ENCODE results near the gene CFAP20. TPM values are rescaled to one million over a fixed set of nuclear protein-coding genes. Genes with fewer than 3 reads are reported as not detected.

The CFAP20 gene
- total and polyA plus RNA-seq, 7 experiments from 2014 or later: 28.2 to 165 (median 39.1) TPM

DNA sequence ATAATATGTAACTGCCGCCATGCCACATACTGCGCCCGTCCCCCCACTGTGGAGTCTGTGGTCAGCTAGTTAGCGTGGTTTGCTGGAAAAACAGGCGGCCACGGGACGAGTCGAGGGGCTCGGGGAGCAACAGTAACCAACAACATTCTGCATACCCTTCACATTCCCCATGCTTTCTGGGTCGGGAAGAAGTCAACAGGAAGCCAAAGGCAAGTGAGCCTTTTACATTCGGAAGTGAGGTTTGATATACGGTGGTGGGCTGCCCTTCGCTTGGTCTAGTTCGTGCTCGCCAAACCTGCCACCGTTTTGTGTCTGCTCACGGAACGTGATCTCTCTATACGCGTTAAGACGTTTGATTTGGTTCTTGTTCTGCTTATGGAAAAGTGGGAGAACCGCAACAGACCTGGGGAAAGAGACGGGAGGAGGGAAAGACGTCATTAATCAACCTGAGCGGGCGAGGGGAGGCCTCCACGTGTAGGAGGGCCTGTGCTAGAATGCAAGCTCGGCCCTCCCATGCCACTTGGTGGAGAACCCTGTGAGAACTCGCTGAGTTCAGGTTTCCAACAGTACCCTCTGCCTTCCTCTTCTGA, 28.9 kb upstream of the CFAP20 start:
- no peak for DNase-seq
- no peak overlapping the region for H3K27ac ChIP-seq (ENCODE audit: low read depth, low read length)
- Mint-ChIP-seq H3K4me3 (no peak overlapping the region), H3K9me3 (no peaks in the 10 kb centered on the region), H3K27ac (peak overlapping the region in 1 of 9 donors; percentile 19), H3K27me3 (no peaks in the 10 kb centered on the region), H3K36me3 (peaks cover 0 to 22% (median 9%) of the 10 kb centered on the region in 5 donors), H3K4me1 (peaks cover 0 to 4% (median 0%) of the 10 kb centered on the region in 7 donors)
- peaks cover 0 to 38% (median 8%) of the 10 kb centered on the region in 3 experiments for H3K36me3 ChIP-seq (ENCODE audit: control insufficient read depth in 2 of 3, insufficient read depth in 3 of 3, low read length in 3 of 3)
- ATAC-seq: no peak
- no peaks in the 10 kb centered on the region for H3K4me1 ChIP-seq (ENCODE audit: control insufficient read depth in 2 of 2, insufficient read depth in 2 of 2, low read length in 2 of 2)
- H3K4me3 ChIP-seq (ENCODE audit: low read length): no peak overlapping the region
- ChIA-PET CTCF (no interaction called here), POLR2A (no interaction called here)
- H3K27me3 ChIP-seq (ENCODE audit: control insufficient read depth in 2 of 2, insufficient read depth in 2 of 2, low read length in 2 of 2): no peaks in the 10 kb centered on the region
- intact Hi-C loops (cut with micrococcal nuclease): no loop called here
- H3K9me3 ChIP-seq (ENCODE audit: control insufficient read depth in 2 of 3, low read length in 3 of 3): no peaks in the 10 kb centered on the region

DNA sequence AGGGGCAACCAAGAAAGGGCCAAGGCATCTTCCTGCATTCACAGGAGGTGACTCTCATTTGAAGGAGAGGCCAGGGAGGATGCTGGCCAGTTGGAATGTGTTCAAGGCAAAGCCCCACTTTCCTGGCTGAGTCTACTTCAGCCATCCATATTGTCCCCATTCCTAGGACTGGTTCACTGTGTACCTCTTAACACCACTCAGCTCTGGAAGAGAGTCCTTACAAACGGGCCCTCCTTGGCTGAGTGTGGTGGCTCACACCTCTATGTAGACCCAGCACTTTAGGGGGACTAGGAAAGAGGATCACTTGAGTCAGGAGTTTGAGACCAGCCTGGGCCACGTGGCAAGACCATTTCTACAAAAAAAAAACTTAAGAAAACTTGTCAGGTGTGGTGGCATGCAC, 28.1 kb upstream of the CFAP20 start:
- Histone ChIP-seq H3K27ac (ENCODE audit: low read depth, low read length) (no peak overlapping the region), H3K4me3 (ENCODE audit: low read length) (no peak overlapping the region), H3K27me3 (ENCODE audit: control insufficient read depth in 2 of 2, insufficient read depth in 2 of 2, low read length in 2 of 2) (no peaks in the 10 kb centered on the region), H3K36me3 (ENCODE audit: control insufficient read depth in 2 of 3, insufficient read depth in 3 of 3, low read length in 3 of 3) (peaks cover 0 to 30% (median 8%) of the 10 kb centered on the region in 3 experiments), H3K4me1 (ENCODE audit: control insufficient read depth in 2 of 2, insufficient read depth in 2 of 2, low read length in 2 of 2) (no peaks in the 10 kb centered on the region), H3K9me3 (ENCODE audit: control insufficient read depth in 2 of 3, low read length in 3 of 3) (no peaks in the 10 kb centered on the region)
- intact Hi-C loops (cut with micrococcal nuclease): no loop called here
- Mint-ChIP-seq H3K4me3 (no peak overlapping the region), H3K9me3 (no peaks in the 10 kb centered on the region), H3K27ac (peak overlapping the region in 1 of 9 donors; percentile 71), H3K36me3 (peaks cover 0 to 18% (median 8%) of the 10 kb centered on the region in 5 donors), H3K27me3 (no peaks in the 10 kb centered on the region), H3K4me1 (peaks cover 0 to 4% (median 0%) of the 10 kb centered on the region in 7 donors)
- no peak for DNase-seq
- POLR2A ChIA-PET: no interaction called here
- CTCF ChIA-PET: no interaction called here
- no peak for ATAC-seq

DNA sequence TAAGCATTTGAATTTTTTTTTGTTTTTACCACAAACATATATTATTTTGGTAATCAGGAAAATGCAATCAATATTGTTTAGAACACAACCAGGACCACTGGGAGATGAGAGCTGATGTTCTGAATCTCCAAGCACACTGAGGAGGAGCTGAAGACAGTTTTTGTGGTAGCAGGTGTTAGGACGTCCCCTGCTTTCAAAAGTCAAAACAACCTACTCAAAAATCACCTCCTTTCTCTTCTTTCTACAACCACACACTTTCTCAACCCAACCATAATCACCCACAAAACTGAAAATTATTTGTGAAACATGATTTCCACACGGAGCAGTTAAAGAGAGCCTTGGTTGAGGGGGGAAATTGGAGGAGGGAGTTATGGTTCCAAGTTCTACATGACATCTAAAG, 26.7 kb upstream of the CFAP20 start:
- H3K4me1 Mint-ChIP-seq: peaks cover 0 to 4% (median 0%) of the 10 kb centered on the region in 7 donors
- peaks cover 0 to 12% (median 6%) of the 10 kb centered on the region in 5 donors for H3K36me3 Mint-ChIP-seq
- ChIA-PET POLR2A (interaction anchor here (0.6 kb wide), 1 partner anchor 909 kb away, joined by 3 read pairs; no protein-coding TSS in a partner anchor), CTCF (no interaction called here)
- no peak overlapping the region for H3K27ac ChIP-seq (ENCODE audit: low read depth, low read length)
- H3K27ac Mint-ChIP-seq: peak overlapping the region in 1 of 9 donors; percentile 38
- DNase-seq: no peak
- H3K9me3 Mint-ChIP-seq: no peaks in the 10 kb centered on the region
- H3K27me3 ChIP-seq (ENCODE audit: control insufficient read depth in 2 of 2, insufficient read depth in 2 of 2, low read length in 2 of 2): no peaks in the 10 kb centered on the region
- no peak overlapping the region for H3K4me3 ChIP-seq (ENCODE audit: low read length)
- intact Hi-C loops (cut with micrococcal nuclease): no loop called here
- no peak for ATAC-seq
- peaks cover 0 to 20% (median 0%) of the 10 kb centered on the region in 3 experiments for H3K36me3 ChIP-seq (ENCODE audit: control insufficient read depth in 2 of 3, insufficient read depth in 3 of 3, low read length in 3 of 3)
- H3K9me3 ChIP-seq (ENCODE audit: control insufficient read depth in 2 of 3, low read length in 3 of 3): no peaks in the 10 kb centered on the region
- H3K4me3 Mint-ChIP-seq: no peak overlapping the region
- H3K4me1 ChIP-seq (ENCODE audit: control insufficient read depth in 2 of 2, insufficient read depth in 2 of 2, low read length in 2 of 2): no peaks in the 10 kb centered on the region
- H3K27me3 Mint-ChIP-seq: no peaks in the 10 kb centered on the region

DNA sequence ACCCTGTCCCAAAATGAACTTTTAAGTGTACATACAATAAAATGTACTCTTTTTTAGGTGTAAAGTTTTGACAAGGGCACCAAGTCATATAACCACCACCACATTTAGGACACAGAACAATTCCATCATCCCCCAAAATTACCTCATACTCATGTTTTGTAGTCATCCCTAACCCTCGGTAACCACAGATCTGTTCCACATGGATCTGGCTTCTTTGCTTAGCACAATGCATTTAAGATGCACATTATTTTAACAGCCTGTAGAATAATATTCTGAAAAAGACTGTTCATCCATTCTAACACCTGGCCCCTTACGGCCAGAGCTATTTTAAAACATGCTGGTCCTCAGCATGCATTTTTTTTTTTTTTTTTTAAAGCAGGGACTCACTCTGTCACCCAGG, 25.2 kb upstream of the CFAP20 start:
- Mint-ChIP-seq H3K36me3 (peaks cover 0 to 13% (median 6%) of the 10 kb centered on the region in 5 donors), H3K27me3 (no peaks in the 10 kb centered on the region), H3K4me1 (peaks cover 0 to 4% (median 0%) of the 10 kb centered on the region in 7 donors), H3K9me3 (no peaks in the 10 kb centered on the region), H3K27ac (no peak overlapping the region), H3K4me3 (no peak overlapping the region)
- Histone ChIP-seq H3K4me1 (ENCODE audit: control insufficient read depth in 2 of 2, insufficient read depth in 2 of 2, low read length in 2 of 2) (no peaks in the 10 kb centered on the region), H3K36me3 (ENCODE audit: control insufficient read depth in 2 of 3, insufficient read depth in 3 of 3, low read length in 3 of 3) (peaks cover 0 to 7% (median 0%) of the 10 kb centered on the region in 3 experiments), H3K4me3 (ENCODE audit: low read length) (no peak overlapping the region), H3K9me3 (ENCODE audit: control insufficient read depth in 2 of 3, low read length in 3 of 3) (no peaks in the 10 kb centered on the region), H3K27me3 (ENCODE audit: control insufficient read depth in 2 of 2, insufficient read depth in 2 of 2, low read length in 2 of 2) (no peaks in the 10 kb centered on the region), H3K27ac (ENCODE audit: low read depth, low read length) (no peak overlapping the region)
- ChIA-PET CTCF (no interaction called here), POLR2A (no interaction called here)
- ATAC-seq (no peak), DNase-seq (no peak)
- intact Hi-C loops (cut with micrococcal nuclease): no loop called here

DNA sequence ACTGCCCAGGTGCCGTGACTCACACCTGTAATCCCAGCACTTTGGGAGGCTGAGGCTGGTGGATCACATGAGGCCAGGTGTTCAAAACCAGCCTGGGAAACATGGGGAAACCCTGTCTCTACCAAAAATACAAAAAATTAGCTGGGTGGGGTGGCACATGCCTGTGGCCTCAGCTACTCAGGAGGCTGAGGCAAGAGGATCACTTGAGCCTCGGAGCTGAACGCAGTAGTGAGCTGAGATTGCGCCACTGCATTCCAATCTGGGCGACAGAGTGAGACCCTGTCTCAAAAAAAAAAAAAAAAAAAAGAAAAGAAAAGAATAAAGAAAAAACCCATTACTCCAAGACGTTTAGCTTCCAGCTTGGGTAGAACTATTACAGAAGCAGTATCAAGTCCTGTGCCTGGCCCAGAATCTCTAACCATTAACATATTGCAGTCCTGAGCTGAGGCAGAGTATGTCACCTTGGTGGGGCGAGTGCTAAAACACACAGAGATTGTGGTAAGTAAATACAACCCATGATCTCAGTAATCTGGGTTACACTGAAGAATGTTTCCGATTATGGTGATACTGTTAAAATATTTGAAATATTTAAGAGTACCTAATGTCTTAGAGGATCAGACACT, 23.2 kb upstream of the CFAP20 start:
- Mint-ChIP-seq H3K27ac (no peak overlapping the region), H3K36me3 (peaks cover 0 to 4% (median 0%) of the 10 kb centered on the region in 5 donors), H3K9me3 (no peaks in the 10 kb centered on the region), H3K4me1 (peaks cover 0 to 4% (median 0%) of the 10 kb centered on the region in 7 donors), H3K27me3 (no peaks in the 10 kb centered on the region), H3K4me3 (no peak overlapping the region)
- H3K4me1 ChIP-seq (ENCODE audit: control insufficient read depth in 2 of 2, insufficient read depth in 2 of 2, low read length in 2 of 2): no peaks in the 10 kb centered on the region
- DNase-seq (no peak), ATAC-seq (no peak)
- H3K27me3 ChIP-seq (ENCODE audit: control insufficient read depth in 2 of 2, insufficient read depth in 2 of 2, low read length in 2 of 2): no peaks in the 10 kb centered on the region
- no peaks in the 10 kb centered on the region for H3K9me3 ChIP-seq (ENCODE audit: control insufficient read depth in 2 of 3, low read length in 3 of 3)
- intact Hi-C loops (cut with micrococcal nuclease): no loop called here
- POLR2A ChIA-PET: no interaction called here
- CTCF ChIA-PET: interaction anchor here (0.7 kb wide), 1 partner anchor 304 kb away, joined by 3 read pairs; no protein-coding TSS in a partner anchor
- H3K27ac ChIP-seq (ENCODE audit: low read depth, low read length): no peak overlapping the region
- no peak overlapping the region for H3K4me3 ChIP-seq (ENCODE audit: low read length)
- H3K36me3 ChIP-seq (ENCODE audit: control insufficient read depth in 2 of 3, insufficient read depth in 3 of 3, low read length in 3 of 3): no peaks in the 10 kb centered on the region

DNA sequence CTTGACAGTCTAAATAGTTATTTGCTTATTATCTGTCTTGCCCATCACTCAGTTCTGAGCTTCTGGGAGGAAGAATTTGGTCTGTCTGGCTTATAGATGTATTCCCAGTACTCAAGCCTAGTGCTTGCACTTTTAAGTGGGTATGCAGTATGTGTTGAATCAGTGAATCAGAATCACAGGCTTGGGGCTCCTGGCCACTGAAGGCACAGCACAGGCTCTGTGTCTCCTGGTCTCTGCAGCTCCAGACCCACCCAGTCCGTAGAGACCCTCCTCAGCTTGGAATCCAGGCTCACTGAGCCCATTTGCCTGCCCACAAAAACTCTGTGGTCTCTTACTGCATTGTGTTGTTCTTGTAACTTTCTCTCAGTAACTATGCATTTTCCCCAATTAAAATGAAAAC, 19.3 kb upstream of the CFAP20 start:
- Histone ChIP-seq H3K27me3 (ENCODE audit: control insufficient read depth in 2 of 2, insufficient read depth in 2 of 2, low read length in 2 of 2) (no peaks in the 10 kb centered on the region), H3K36me3 (ENCODE audit: control insufficient read depth in 2 of 3, insufficient read depth in 3 of 3, low read length in 3 of 3) (no peaks in the 10 kb centered on the region), H3K27ac (ENCODE audit: low read depth, low read length) (no peak overlapping the region), H3K4me3 (ENCODE audit: low read length) (no peak overlapping the region), H3K9me3 (ENCODE audit: control insufficient read depth in 2 of 3, low read length in 3 of 3) (no peaks in the 10 kb centered on the region), H3K4me1 (ENCODE audit: control insufficient read depth in 2 of 2, insufficient read depth in 2 of 2, low read length in 2 of 2) (no peaks in the 10 kb centered on the region)
- no peak for DNase-seq
- no peak for ATAC-seq
- Mint-ChIP-seq H3K9me3 (peaks cover 0 to 5% (median 0%) of the 10 kb centered on the region in 11 donors), H3K4me1 (peaks cover 0 to 2% (median 0%) of the 10 kb centered on the region in 7 donors), H3K27me3 (no peaks in the 10 kb centered on the region), H3K36me3 (peaks cover 0 to 33% (median 24%) of the 10 kb centered on the region in 5 donors), H3K27ac (no peak overlapping the region), H3K4me3 (no peak overlapping the region)
- ChIA-PET CTCF (no interaction called here), POLR2A (no interaction called here)
- intact Hi-C loops (cut with micrococcal nuclease): no loop called here

DNA sequence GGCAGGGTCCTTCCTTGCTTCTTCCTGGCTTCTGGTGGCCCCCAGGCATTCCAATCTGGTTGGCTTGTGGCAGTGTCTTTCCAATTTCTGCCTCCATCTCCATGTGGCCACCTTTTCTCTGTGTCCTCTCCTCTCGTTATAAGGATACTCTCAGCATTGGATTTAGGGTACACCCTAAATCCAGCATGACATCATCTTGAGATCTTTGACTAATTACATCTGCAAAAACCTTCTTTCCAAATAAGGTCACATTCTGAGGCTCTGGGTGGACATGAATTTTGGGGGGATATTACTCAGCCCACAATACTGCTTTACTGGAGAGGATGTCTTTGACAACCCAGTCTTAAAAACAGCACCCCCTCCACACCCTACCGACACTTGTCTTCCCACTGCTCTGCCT, 18.9 kb upstream of the CFAP20 start:
- Mint-ChIP-seq H3K27ac (no peak overlapping the region), H3K36me3 (peaks cover 0 to 35% (median 24%) of the 10 kb centered on the region in 5 donors), H3K4me3 (no peak overlapping the region), H3K9me3 (peaks cover 0 to 5% (median 0%) of the 10 kb centered on the region in 11 donors), H3K27me3 (no peaks in the 10 kb centered on the region), H3K4me1 (peaks cover 0 to 2% (median 0%) of the 10 kb centered on the region in 7 donors)
- Histone ChIP-seq H3K4me3 (ENCODE audit: low read length) (no peak overlapping the region), H3K27me3 (ENCODE audit: control insufficient read depth in 2 of 2, insufficient read depth in 2 of 2, low read length in 2 of 2) (no peaks in the 10 kb centered on the region), H3K9me3 (ENCODE audit: control insufficient read depth in 2 of 3, low read length in 3 of 3) (no peaks in the 10 kb centered on the region), H3K27ac (ENCODE audit: low read depth, low read length) (no peak overlapping the region), H3K4me1 (ENCODE audit: control insufficient read depth in 2 of 2, insufficient read depth in 2 of 2, low read length in 2 of 2) (no peaks in the 10 kb centered on the region), H3K36me3 (ENCODE audit: control insufficient read depth in 2 of 3, insufficient read depth in 3 of 3, low read length in 3 of 3) (no peaks in the 10 kb centered on the region)
- intact Hi-C loops (cut with micrococcal nuclease): no loop called here
- no peak for DNase-seq
- POLR2A ChIA-PET: no interaction called here
- CTCF ChIA-PET: no interaction called here
- ATAC-seq: no peak
